NCI-H748 treated with DMSO at 0.1 percent for 48 hours (cell line): ENCODE data around the gene TLR2.

Source experiments
- DNase-seq: peaks from one replicate; lab custom pipeline; 2025; lab: John Stamatoyannopoulos, UW

The TLR2 gene

DNA sequence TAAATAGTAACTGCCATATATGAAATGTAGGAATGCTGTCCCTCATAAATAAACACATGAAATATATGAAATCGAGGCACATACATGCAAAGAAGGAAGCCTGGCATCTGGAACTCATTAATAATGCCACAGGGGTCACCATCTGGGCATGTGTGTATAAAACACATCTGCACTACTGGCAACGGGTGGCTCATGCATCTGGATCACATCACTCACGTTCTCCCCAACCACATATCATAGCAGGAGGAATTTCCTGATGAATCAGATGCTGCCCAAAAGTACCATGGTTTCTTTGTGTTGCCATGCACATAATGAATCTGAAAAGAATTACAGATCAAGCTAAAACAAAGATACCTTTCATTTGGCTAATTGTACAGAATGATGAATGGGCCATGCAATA, 47.2 kb downstream of the TLR2 start:
- no peak for DNase-seq

- no peak for DNase-seq
Measured at GRCh38 chr4:153733751-153734448, 49.8 kb downstream of the TLR2 start.

- no peak for DNase-seq
Measured at GRCh38 chr4:153735906-153736461, 51.9 kb downstream of the TLR2 start.

GRCh38 chr4:153741541-153741940, 57.5 kb downstream of the TLR2 start:
- no peak for DNase-seq

- DNase-seq: no peak
Measured at GRCh38 chr4:153745651-153746050, 61.6 kb downstream of the TLR2 start.

GRCh38 chr4:153747406-153747955, 63.4 kb downstream of the TLR2 start:
- DNase-seq: no peak

DNA sequence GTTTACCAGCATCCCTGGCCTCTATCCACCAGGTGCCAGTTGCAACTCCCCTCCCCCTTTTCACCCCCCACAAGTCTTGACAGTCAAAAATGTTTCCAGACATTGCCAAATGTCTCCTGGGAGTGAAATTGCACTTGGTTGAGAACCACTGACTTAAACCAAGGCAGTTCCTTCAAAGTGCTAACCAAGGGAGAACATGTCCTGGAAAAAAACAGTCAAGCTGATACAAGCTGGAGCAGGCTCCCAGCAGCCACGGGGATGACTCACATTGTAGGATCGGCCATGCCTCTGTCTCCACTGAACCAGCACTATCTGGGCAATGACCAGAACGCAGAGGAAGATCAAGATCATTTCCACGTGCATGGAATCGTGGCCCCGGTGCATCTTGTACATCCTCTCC, 64.3 kb downstream of the TLR2 start:
- DNase-seq: no peak

- DNase-seq: peak; percentile 28
Measured at GRCh38 chr4:153750197-153750817, 66.2 kb downstream of the TLR2 start.

DNA sequence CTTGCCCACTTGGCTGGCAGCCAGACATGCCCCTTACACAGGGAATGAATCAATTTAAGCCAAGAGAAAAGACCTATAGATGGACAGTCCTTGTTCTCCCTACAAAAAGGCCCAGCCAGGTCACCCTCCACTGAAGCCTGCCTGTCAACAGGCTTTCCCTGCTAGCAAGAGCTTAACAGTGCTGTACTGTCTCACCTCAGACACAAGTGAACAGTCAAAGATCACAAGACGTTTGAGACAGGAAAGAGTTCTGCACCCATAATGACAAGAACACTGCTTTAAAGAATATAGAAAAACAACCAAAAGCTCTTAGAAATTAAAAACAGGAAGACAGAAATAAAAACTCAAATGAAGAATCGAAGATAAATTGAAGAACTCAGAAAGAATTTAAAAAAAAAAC, 71.1 kb downstream of the TLR2 start:
- DNase-seq: no peak
